ENCODE measurements around the gene AFDN. TPM values are rescaled to one million over a fixed set of nuclear protein-coding genes. Genes with fewer than 3 reads are reported as not detected.

The AFDN gene
- total RNA-seq, 3 donors from 2014 or later (not counting 1 experiment from before 2014, with no cell fraction given): 6.3 to 9.3 (median 7.9) TPM

GRCh38 chr6:167907837-167908681 is 81.3 kb downstream of the AFDN start:
- H3K9me3 Mint-ChIP-seq: no peaks in the 10 kb centered on the region
- H3K27me3 ChIP-seq (ENCODE audit: control insufficient read depth, insufficient read depth, low read length): no peaks in the 10 kb centered on the region
- no peaks in the 10 kb centered on the region for H3K4me1 Mint-ChIP-seq
- H3K27ac Mint-ChIP-seq: no peak overlapping the region
- H3K4me3 ChIP-seq (ENCODE audit: low read length): no peak overlapping the region
- H3K4me3 Mint-ChIP-seq: no peak overlapping the region
- intact Hi-C loops (cut with micrococcal nuclease): no loop called here
- H3K9me3 ChIP-seq (ENCODE audit: control insufficient read depth, insufficient read depth, low read length): no peaks in the 10 kb centered on the region
- H3K27ac ChIP-seq (ENCODE audit: low read length): no peak overlapping the region
- TF ChIP-seq, protein P1, sequence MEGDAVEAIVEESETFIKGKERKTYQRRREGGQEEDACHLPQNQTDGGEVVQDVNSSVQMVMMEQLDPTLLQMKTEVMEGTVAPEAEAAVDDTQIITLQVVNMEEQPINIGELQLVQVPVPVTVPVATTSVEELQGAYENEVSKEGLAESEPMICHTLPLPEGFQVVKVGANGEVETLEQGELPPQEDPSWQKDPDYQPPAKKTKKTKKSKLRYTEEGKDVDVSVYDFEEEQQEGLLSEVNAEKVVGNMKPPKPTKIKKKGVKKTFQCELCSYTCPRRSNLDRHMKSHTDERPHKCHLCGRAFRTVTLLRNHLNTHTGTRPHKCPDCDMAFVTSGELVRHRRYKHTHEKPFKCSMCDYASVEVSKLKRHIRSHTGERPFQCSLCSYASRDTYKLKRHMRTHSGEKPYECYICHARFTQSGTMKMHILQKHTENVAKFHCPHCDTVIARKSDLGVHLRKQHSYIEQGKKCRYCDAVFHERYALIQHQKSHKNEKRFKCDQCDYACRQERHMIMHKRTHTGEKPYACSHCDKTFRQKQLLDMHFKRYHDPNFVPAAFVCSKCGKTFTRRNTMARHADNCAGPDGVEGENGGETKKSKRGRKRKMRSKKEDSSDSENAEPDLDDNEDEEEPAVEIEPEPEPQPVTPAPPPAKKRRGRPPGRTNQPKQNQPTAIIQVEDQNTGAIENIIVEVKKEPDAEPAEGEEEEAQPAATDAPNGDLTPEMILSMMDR (IDR thresholded peaks at IDR 0.05): no peak
- peaks cover 0 to 3% of the 10 kb centered on the region in 2 donors for H3K27me3 Mint-ChIP-seq (ENCODE audit: low read depth in 2 of 2)
- DNase-seq (no peak), ATAC-seq (no peak)
- 82% methylated on average over 4 of the region's 7 CpGs for WGBS (ENCODE audit: insufficient coverage)
- no peaks in the 10 kb centered on the region for H3K36me3 ChIP-seq (ENCODE audit: control insufficient read depth, insufficient read depth, low read length)
- no peaks in the 10 kb centered on the region for H3K4me1 ChIP-seq (ENCODE audit: control insufficient read depth, insufficient read depth, low read length)
- no peaks in the 10 kb centered on the region for H3K36me3 Mint-ChIP-seq

- Mint-ChIP-seq H3K27me3 (ENCODE audit: low read depth in 2 of 2) (peaks cover 0 to 4% of the 10 kb centered on the region in 2 donors), H3K27ac (no peak overlapping the region), H3K36me3 (no peaks in the 10 kb centered on the region), H3K4me1 (no peaks in the 10 kb centered on the region), H3K4me3 (no peak overlapping the region), H3K9me3 (no peaks in the 10 kb centered on the region)
- DNase-seq: no peak
- Histone ChIP-seq H3K4me3 (ENCODE audit: low read length) (no peak overlapping the region), H3K4me1 (ENCODE audit: control insufficient read depth, insufficient read depth, low read length) (no peaks in the 10 kb centered on the region), H3K9me3 (ENCODE audit: control insufficient read depth, insufficient read depth, low read length) (no peaks in the 10 kb centered on the region), H3K27me3 (ENCODE audit: control insufficient read depth, insufficient read depth, low read length) (no peaks in the 10 kb centered on the region), H3K36me3 (ENCODE audit: control insufficient read depth, insufficient read depth, low read length) (no peaks in the 10 kb centered on the region), H3K27ac (ENCODE audit: low read length) (no peak overlapping the region)
- intact Hi-C loops (cut with micrococcal nuclease): no loop called here
- TF ChIP-seq, protein P1 (IDR thresholded peaks at IDR 0.05): no peak
- no peak for ATAC-seq
Observed at GRCh38 chr6:167910007-167910406, 83.3 kb downstream of the AFDN start.

GRCh38 chr6:167910652-167911051 is 83.9 kb downstream of the AFDN start:
- no peak overlapping the region for H3K27ac Mint-ChIP-seq
- H3K4me3 Mint-ChIP-seq: no peak overlapping the region
- WGBS (ENCODE audit: insufficient coverage): 86% methylated on average over 6 of the region's 7 CpGs
- DNase-seq (no peak), ATAC-seq (no peak)
- Histone ChIP-seq H3K27me3 (ENCODE audit: control insufficient read depth, insufficient read depth, low read length) (no peaks in the 10 kb centered on the region), H3K27ac (ENCODE audit: low read length) (no peak overlapping the region), H3K4me3 (ENCODE audit: low read length) (no peak overlapping the region), H3K9me3 (ENCODE audit: control insufficient read depth, insufficient read depth, low read length) (no peaks in the 10 kb centered on the region), H3K4me1 (ENCODE audit: control insufficient read depth, insufficient read depth, low read length) (no peaks in the 10 kb centered on the region), H3K36me3 (ENCODE audit: control insufficient read depth, insufficient read depth, low read length) (no peaks in the 10 kb centered on the region)
- TF ChIP-seq, protein P1 (IDR thresholded peaks at IDR 0.05): no peak
- intact Hi-C loops (cut with micrococcal nuclease): no loop called here
- peaks cover 0 to 5% of the 10 kb centered on the region in 2 donors for H3K27me3 Mint-ChIP-seq (ENCODE audit: low read depth in 2 of 2)
- no peaks in the 10 kb centered on the region for H3K4me1 Mint-ChIP-seq
- no peaks in the 10 kb centered on the region for H3K9me3 Mint-ChIP-seq
- no peaks in the 10 kb centered on the region for H3K36me3 Mint-ChIP-seq

GRCh38 chr6:167912494-167912893 is 85.8 kb downstream of the AFDN start:
- H3K27ac Mint-ChIP-seq: no peak overlapping the region
- TF ChIP-seq, protein P1 (IDR thresholded peaks at IDR 0.05): no peak
- H3K4me3 ChIP-seq (ENCODE audit: low read length): no peak overlapping the region
- no peak overlapping the region for H3K27ac ChIP-seq (ENCODE audit: low read length)
- H3K36me3 ChIP-seq (ENCODE audit: control insufficient read depth, insufficient read depth, low read length): no peaks in the 10 kb centered on the region
- no peaks in the 10 kb centered on the region for H3K9me3 ChIP-seq (ENCODE audit: control insufficient read depth, insufficient read depth, low read length)
- peaks cover 0 to 5% of the 10 kb centered on the region in 2 donors for H3K27me3 Mint-ChIP-seq (ENCODE audit: low read depth in 2 of 2)
- intact Hi-C loops (cut with micrococcal nuclease): no loop called here
- DNase-seq (no peak), ATAC-seq (no peak)
- H3K9me3 Mint-ChIP-seq: no peaks in the 10 kb centered on the region
- H3K36me3 Mint-ChIP-seq: no peaks in the 10 kb centered on the region
- H3K4me3 Mint-ChIP-seq: no peak overlapping the region
- H3K4me1 Mint-ChIP-seq: no peaks in the 10 kb centered on the region
- no peaks in the 10 kb centered on the region for H3K27me3 ChIP-seq (ENCODE audit: control insufficient read depth, insufficient read depth, low read length)
- no peaks in the 10 kb centered on the region for H3K4me1 ChIP-seq (ENCODE audit: control insufficient read depth, insufficient read depth, low read length)
- WGBS (ENCODE audit: insufficient coverage): 94% methylated on average over 2 of the region's 2 CpGs

Measured in natural killer cell (primary cell).